Stimulated activated memory B cell treated with anti-CD40 and anti-IgM and Interleukin-4, amounts not matched to agents 10 μg/mL and 1 μg/mL and 100 μg/mL, for 72 hours (primary cell): ENCODE results near the gene ADI1.

ENCODE experiments used
- ATAC-seq: fragments of 150-1000 bp; cut with Tn5 transposase; 2 replicates; pipeline ENCODE4 v1.10.0; 2021
- H3K27ac Mint-ChIP-seq: one replicate; pipeline ENCODE4 v1.8.0; 2022; ENCODE audit warnings: mild to moderate bottlenecking, mixed read lengths
- H3K27me3 Mint-ChIP-seq: one replicate; pipeline ENCODE4 v1.8.0; 2022; ENCODE audit warnings: mixed read lengths
- H3K36me3 Mint-ChIP-seq: one replicate; pipeline ENCODE4 v1.8.0; 2022; ENCODE audit warnings: mixed read lengths
- H3K4me1 Mint-ChIP-seq: one replicate; pipeline ENCODE4 v1.8.0; 2022; ENCODE audit warnings: mixed read lengths
- H3K4me3 Mint-ChIP-seq: one replicate; pipeline ENCODE4 v1.8.0; 2022; ENCODE audit warnings: mild to moderate bottlenecking, moderate library complexity, mixed read lengths
- H3K9me3 Mint-ChIP-seq: one replicate; pipeline ENCODE4 v1.8.0; 2022; ENCODE audit warnings: mixed read lengths

ADI1 gene

GRCh38 chr2:3491306-3491705, 28.0 kb downstream of the ADI1 start:
- H3K36me3 Mint-ChIP-seq, result peaks cover 21% of the 10 kb centered on the region
- H3K9me3 Mint-ChIP-seq, result no peaks in the 10 kb centered on the region
- H3K4me1 Mint-ChIP-seq, result no peaks in the 10 kb centered on the region
- no peaks in the 10 kb centered on the region for H3K27me3 Mint-ChIP-seq
- ATAC-seq, result no peak
- no peak overlapping the region for H3K27ac Mint-ChIP-seq
- no peak overlapping the region for H3K4me3 Mint-ChIP-seq

- no peaks in the 10 kb centered on the region for H3K9me3 Mint-ChIP-seq
- no peaks in the 10 kb centered on the region for H3K27me3 Mint-ChIP-seq
- no peak overlapping the region for H3K27ac Mint-ChIP-seq
- peaks cover 21% of the 10 kb centered on the region for H3K36me3 Mint-ChIP-seq
- peak; percentile 51 for ATAC-seq
- H3K4me1 Mint-ChIP-seq, result no peaks in the 10 kb centered on the region
- no peak overlapping the region for H3K4me3 Mint-ChIP-seq
These were observed 28.9 kb downstream of the ADI1 start for GRCh38 chr2:3490191-3491170.

GRCh38 chr2:3489764-3490115, 29.6 kb downstream of the ADI1 start:
- Mint-ChIP-seq H3K9me3 (no peaks in the 10 kb centered on the region), H3K27me3 (no peaks in the 10 kb centered on the region), H3K4me1 (no peaks in the 10 kb centered on the region), H3K4me3 (no peak overlapping the region), H3K36me3 (peaks cover 21% of the 10 kb centered on the region), H3K27ac (no peak overlapping the region)
- ATAC-seq, result no peak

- Mint-ChIP-seq H3K4me1 (no peaks in the 10 kb centered on the region), H3K36me3 (peaks cover 21% of the 10 kb centered on the region), H3K27me3 (no peaks in the 10 kb centered on the region), H3K9me3 (no peaks in the 10 kb centered on the region), H3K27ac (no peak overlapping the region), H3K4me3 (no peak overlapping the region)
- no peak for ATAC-seq
These were observed 30.2 kb downstream of the ADI1 start for GRCh38 chr2:3488855-3489763.

GRCh38 chr2:3488061-3488531, 31.2 kb downstream of the ADI1 start:
- Mint-ChIP-seq H3K4me3 (no peak overlapping the region), H3K27ac (no peak overlapping the region), H3K4me1 (no peaks in the 10 kb centered on the region), H3K36me3 (peaks cover 21% of the 10 kb centered on the region), H3K9me3 (no peaks in the 10 kb centered on the region), H3K27me3 (no peaks in the 10 kb centered on the region)
- ATAC-seq, result no peak

- Mint-ChIP-seq H3K9me3 (no peaks in the 10 kb centered on the region), H3K27me3 (no peaks in the 10 kb centered on the region), H3K36me3 (peaks cover 21% of the 10 kb centered on the region), H3K4me3 (no peak overlapping the region), H3K4me1 (no peaks in the 10 kb centered on the region), H3K27ac (no peak overlapping the region)
- no peak for ATAC-seq
These were observed 31.9 kb downstream of the ADI1 start for GRCh38 chr2:3487432-3487831.

DNA sequence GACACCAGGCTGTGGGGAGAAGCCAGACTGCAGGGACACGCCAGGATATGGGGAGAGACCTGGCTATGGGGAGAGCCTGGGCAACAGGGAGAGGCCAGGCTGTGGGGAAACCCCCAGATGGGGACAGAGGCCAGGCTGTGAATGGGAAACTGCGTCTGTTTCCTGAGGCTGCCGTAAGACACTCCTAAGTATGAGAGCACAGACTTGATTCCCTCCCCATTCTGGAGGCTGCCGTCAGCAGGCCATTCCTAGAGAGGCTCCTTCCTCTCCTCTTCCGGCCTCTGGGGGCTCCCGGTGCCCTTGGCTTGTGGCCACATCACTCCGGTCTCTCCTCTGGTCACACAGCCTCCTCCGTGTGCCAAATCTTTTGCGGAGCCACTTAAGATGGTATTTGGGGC, 32.3 kb downstream of the ADI1 start:
- no peaks in the 10 kb centered on the region for H3K4me1 Mint-ChIP-seq
- H3K9me3 Mint-ChIP-seq, result no peaks in the 10 kb centered on the region
- no peak for ATAC-seq
- no peak overlapping the region for H3K27ac Mint-ChIP-seq
- no peaks in the 10 kb centered on the region for H3K27me3 Mint-ChIP-seq
- H3K36me3 Mint-ChIP-seq, result peaks cover 21% of the 10 kb centered on the region
- H3K4me3 Mint-ChIP-seq, result no peak overlapping the region

- no peak for ATAC-seq
- H3K4me3 Mint-ChIP-seq, result no peak overlapping the region
These were observed 33.0 kb downstream of the ADI1 start for GRCh38 chr2:3486047-3487027.

DNA sequence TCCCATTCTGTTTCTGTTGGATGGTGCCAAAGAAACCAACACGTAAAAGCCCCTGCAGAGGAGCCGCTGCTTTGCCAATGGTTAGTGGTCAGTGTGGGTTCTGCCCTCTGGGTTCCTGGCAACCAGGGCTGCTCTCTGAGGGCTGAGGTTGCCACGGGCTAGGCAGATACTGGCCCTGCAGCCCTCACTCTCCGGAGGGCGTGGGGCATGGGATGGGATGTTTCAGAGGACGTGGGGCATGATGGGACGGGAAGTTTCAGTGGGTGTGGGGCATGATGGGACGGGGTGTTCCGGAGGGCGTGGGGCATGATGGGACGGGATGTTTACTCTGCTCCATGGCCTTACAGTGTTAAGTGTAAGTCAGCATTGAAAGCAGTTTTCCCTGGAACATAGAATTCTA, 34.2 kb downstream of the ADI1 start:
- Mint-ChIP-seq H3K36me3 (peaks cover 25% of the 10 kb centered on the region), H3K4me3 (no peak overlapping the region), H3K9me3 (no peaks in the 10 kb centered on the region), H3K27me3 (no peaks in the 10 kb centered on the region), H3K4me1 (peaks cover 6% of the 10 kb centered on the region), H3K27ac (no peak overlapping the region)
- ATAC-seq, result no peak

More at GRCh38 chr2:3486047-3487027, 33.0 kb downstream of the ADI1 start:
- Mint-ChIP-seq H3K27me3 (no peaks in the 10 kb centered on the region), H3K4me1 (no peaks in the 10 kb centered on the region), H3K36me3 (peaks cover 21% of the 10 kb centered on the region), H3K27ac (no peak overlapping the region), H3K9me3 (no peaks in the 10 kb centered on the region)

DNA sequence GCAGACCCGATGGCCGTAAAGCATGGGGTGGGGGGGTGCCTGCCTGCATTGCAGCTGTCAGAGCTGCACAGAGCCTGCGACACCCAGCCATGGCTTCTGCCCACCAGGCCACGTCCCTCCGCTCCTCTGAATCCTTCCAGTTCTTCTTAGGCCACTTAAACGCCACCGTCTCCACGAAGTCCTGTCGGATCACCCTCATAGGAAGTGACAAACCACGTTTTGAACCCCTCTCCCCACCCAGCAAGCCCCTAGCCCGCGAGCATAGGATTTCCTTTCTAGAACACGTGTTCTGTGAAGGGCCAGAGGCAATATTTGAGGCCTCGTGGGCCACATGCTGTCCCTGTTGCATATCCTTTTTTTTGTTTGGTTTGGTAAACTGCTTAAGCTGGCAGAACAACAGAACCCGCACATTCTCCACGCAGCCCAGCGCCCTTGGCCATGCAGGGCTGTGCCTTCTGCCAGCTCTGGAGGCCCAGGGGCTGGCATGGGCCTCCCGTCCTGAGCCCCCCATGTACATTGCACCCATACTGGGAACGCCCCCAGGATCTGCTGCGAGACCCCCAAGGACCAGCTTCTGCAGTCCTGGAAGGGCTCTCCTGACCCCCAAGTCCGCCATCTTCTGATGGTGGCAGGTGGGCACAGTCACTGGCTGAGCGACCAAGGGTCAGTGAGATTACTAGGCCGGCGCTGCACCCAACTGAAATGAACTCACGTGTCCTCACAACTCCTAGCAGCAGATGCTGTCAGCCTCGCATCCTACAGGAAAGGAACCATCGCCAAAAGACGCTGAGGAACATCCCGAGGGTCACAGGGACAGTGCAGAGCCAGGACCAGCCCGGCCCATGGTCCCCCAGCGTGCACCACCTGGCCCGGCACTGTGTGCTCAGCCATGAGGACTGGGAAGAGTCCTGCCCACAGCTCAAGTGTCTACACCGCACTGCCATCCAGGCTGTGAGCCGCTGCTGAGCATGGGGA, 35.1 kb downstream of the ADI1 start:
- no peak overlapping the region for H3K27ac Mint-ChIP-seq
- H3K4me3 Mint-ChIP-seq, result no peak overlapping the region
- ATAC-seq, result no peak

DNA sequence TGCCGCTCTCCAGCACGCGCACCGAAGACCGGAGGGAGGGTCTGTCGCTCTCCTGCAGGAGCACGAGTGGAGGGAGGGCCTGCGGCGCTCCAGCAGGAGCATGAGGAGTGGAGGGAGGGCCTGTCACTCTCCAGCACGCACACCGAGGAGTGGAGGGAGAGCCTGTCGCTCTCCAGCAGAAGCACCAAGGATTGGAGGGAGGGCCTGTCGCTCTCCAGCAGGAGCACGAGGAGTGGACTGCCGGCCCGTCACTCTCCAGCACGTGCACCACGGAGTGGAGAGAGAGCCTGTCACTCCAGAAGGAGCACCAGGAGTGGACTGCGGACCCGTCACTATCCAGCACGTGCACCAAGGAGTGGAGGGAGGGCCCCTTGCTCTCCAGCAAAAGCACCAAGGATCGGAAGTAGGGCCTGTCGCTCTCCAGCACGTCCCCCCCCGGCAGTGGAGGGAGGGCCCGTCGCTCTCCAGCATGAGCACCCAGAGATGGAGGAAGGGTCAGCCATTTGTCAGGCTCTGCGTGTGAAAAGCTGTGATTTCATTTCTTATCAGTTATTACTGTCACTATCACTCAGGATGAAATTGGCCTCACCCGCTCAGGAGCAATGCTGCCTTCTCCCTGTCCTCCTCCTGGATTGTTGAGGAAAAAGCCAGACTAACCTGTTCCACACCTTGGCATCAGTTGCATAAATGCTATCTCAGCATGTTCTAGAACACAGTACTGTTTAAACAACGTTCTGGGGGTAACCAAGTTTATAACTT, 35.9 kb downstream of the ADI1 start:
- Mint-ChIP-seq H3K4me3 (no peak overlapping the region), H3K4me1 (peaks cover 13% of the 10 kb centered on the region), H3K27ac (no peak overlapping the region), H3K9me3 (no peaks in the 10 kb centered on the region), H3K36me3 (peaks cover 42% of the 10 kb centered on the region), H3K27me3 (no peaks in the 10 kb centered on the region)
- no peak for ATAC-seq

More for the DNA sequence above, 35.1 kb downstream of the ADI1 start:
- Mint-ChIP-seq H3K36me3 (peaks cover 34% of the 10 kb centered on the region), H3K27me3 (no peaks in the 10 kb centered on the region), H3K9me3 (no peaks in the 10 kb centered on the region), H3K4me1 (peaks cover 13% of the 10 kb centered on the region)

GRCh38 chr2:3482363-3482821, 36.9 kb downstream of the ADI1 start:
- Mint-ChIP-seq H3K27me3 (no peaks in the 10 kb centered on the region), H3K36me3 (peaks cover 48% of the 10 kb centered on the region), H3K9me3 (no peaks in the 10 kb centered on the region), H3K4me1 (peaks cover 13% of the 10 kb centered on the region), H3K4me3 (no peak overlapping the region), H3K27ac (no peak overlapping the region)
- ATAC-seq, result no peak
